AG10803 (cell line): ENCODE data around the gene SH3GL3.

Experiments
- DNase-seq: peaks from one replicate; pipeline ENCODE4 v3.0.0; 2010; ENCODE audit warnings: low read depth
- H3K4me3 ChIP-seq: 2 replicates; pipeline ENCODE4 v1.5.1; 2011; ENCODE audit warnings: mild to moderate bottlenecking, low read length, control low read depth
- TF ChIP-seq, protein P1 (sequence below): conservative IDR thresholded peaks from 2 replicates; pipeline ENCODE4 v1.5.1; 2011; ENCODE audit warnings: mild to moderate bottlenecking, low read length, control low read depth, inconsistent platforms

Gene SH3GL3, protein sequence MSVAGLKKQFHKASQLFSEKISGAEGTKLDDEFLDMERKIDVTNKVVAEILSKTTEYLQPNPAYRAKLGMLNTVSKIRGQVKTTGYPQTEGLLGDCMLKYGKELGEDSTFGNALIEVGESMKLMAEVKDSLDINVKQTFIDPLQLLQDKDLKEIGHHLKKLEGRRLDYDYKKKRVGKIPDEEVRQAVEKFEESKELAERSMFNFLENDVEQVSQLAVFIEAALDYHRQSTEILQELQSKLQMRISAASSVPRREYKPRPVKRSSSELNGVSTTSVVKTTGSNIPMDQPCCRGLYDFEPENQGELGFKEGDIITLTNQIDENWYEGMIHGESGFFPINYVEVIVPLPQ

DNA sequence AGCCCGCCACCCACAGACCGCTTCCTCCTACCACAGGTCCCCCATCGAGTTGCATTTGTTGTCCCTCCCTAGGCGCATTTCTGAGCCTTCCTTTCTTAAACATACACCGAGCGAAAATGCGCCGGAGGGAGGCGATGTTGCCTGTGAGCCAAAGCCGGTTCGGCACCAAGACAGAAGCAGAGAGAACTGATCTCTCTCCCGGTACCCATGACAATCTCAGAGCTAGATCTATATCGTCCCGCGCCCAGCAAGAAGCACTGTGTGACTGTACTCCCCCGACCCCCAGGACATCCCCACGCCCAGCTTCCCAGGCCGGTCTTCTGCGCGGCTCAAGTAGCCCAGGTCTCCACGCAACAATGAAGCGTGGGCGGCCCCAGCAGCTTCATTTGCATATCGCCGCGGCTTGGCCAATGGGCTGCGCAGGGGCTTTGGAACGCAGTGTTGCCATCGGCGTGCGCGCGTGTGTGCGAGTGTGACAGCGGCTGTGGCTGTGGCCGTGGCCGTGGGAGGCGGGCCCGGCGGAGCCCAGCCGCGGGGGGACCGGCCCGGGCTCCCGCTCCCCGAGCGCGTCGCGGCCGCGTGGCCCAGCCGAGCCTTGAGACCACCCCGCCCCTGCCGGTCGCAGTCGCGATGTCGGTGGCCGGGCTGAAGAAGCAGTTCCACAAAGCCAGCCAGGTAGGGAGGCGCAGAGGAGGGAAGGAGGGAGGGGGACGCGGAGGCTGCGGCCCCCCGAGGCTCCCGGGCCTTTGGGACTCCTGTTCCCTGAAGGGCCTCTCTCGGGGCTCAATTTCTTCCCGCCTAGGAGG, at the start of gene SH3GL3:
Gene SH3GL3 (plus strand): TSS at position 438 of the 806 bp plus-strand sequence. CDS start 193 bp downstream, at position 631.
- H3K4me3 ChIP-seq = peak within 1 kb of the TSS; percentile 57
- TF ChIP-seq, protein P1, sequence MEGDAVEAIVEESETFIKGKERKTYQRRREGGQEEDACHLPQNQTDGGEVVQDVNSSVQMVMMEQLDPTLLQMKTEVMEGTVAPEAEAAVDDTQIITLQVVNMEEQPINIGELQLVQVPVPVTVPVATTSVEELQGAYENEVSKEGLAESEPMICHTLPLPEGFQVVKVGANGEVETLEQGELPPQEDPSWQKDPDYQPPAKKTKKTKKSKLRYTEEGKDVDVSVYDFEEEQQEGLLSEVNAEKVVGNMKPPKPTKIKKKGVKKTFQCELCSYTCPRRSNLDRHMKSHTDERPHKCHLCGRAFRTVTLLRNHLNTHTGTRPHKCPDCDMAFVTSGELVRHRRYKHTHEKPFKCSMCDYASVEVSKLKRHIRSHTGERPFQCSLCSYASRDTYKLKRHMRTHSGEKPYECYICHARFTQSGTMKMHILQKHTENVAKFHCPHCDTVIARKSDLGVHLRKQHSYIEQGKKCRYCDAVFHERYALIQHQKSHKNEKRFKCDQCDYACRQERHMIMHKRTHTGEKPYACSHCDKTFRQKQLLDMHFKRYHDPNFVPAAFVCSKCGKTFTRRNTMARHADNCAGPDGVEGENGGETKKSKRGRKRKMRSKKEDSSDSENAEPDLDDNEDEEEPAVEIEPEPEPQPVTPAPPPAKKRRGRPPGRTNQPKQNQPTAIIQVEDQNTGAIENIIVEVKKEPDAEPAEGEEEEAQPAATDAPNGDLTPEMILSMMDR = peak; percentile 61

DNA sequence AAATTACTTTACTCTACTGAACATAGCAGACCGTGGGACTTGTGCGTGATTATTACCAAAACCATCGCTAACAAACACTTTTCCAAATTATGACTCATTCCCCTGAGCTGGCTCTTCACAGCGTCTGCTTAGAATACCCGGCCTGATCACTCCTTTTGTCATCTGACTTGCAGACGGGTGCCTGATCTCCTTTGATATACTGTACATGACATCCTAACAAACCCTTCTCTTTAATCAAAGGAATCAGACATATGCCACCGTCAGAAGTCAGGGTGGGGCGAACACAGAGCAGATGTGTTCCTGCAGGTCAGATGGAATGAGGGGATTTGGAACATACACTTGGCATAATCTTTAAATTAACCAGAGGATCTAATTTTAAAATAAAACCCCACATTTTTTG, 48.5 kb upstream of the SH3GL3 start:
- TF ChIP-seq, protein P1 = no peak
- peak; percentile 76 for DNase-seq
- H3K4me3 ChIP-seq = no peak overlapping the region

More for the DNA sequence above, at the start of gene SH3GL3:
- peak; percentile 67 for DNase-seq

DNA sequence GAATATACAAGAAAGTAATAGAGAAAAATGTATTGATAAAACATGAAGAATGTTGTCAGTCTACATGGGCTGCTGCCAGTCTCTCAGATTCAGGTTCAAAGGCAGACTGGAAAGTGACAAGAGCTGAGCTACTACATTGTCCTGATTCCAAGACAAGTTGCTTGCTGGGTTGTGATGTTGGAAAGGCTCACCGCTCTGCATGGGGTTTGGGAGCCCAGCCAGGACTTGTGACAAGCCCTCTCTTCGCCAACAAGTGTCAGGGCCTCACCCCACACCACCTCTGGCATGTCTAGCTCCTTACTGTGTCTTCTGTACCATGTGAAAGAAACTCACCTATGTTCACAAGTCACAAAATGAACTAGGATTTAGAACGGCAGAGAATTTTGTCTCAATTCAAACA, 43.0 kb upstream of the SH3GL3 start:
- no peak for DNase-seq
- no peak overlapping the region for H3K4me3 ChIP-seq
- TF ChIP-seq, protein P1 = no peak

DNA sequence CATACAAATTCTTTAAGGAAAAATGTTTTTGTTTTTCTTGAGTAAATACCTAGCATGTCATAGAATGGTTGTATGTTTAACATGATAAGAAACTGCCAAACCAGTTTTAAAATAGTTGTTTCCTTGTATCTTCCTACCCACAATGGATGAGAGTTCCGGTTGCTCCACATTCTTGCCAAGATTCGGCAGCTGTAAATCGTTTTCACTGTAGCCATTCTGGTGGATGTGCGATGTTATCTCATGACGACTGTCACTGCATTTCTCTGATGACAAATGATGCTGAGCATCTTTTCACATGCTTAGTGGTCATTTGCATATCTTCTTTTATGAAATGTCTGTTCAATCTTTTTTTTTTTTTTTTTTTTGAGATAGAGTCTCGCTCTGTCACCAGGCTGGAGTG, 36.6 kb upstream of the SH3GL3 start:
- no peak for DNase-seq
- TF ChIP-seq, protein P1 = no peak
- no peak overlapping the region for H3K4me3 ChIP-seq

DNA sequence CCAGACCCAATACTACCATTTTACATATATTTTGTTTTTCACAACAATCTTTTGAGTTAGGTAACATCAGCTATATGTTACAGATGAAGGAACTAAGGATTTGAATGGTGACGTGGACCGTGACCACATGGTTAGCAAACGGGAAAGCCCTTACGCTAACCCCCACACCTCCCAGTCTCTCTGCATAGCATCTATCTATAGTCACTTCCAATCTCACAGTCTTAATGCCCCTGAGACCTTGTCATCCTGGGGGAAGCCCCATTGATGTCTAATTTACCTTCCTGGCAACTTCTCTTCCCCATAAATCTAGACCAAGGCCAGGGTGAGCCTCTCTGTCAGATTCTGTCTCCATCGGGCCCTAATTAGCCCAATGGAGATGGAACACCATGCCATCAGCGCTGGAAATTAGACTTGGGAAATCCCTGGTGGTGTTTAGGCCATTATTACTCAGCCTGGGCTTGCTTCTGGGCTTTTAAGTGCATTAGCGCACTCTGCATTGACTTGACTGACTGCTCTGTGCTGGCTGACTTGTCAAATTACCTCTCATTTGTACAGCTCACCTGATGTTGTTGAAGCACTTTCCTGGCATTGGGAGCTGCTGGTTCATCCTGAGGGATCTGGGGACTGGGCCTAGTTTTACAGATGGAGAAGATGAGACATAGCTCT, 34.0 kb upstream of the SH3GL3 start:
- TF ChIP-seq, protein P1 = no peak
- no peak for DNase-seq
- H3K4me3 ChIP-seq = no peak overlapping the region

DNA sequence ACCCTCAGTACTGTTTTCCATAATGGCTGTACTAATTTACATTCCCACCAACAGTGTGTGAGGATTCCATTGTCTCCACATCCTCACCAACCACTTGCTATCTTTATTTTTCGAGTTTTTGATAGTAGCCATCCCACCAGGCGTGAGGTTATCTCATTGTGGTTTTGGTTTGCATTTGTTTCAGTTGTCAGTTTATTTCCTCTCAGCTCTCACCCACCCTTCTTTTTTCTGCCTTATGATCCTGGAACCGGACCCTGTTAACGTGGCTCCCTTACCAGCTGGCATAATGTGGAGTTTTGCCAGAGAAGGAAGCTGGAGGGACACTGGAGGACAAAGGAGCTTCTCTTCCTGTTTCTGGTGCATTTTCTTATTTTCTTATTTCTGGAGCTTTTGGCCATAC, 25.1 kb upstream of the SH3GL3 start:
- H3K4me3 ChIP-seq = no peak overlapping the region
- TF ChIP-seq, protein P1 = no peak
- no peak for DNase-seq
